ENCODE data around the gene PPAN. TPM values are rescaled to one million over a fixed set of nuclear protein-coding genes. Genes with fewer than 3 reads are reported as not detected.

The PPAN gene
- total RNA-seq, 2 donors from 2014 or later: 12.7 to 23.2 TPM

DNA sequence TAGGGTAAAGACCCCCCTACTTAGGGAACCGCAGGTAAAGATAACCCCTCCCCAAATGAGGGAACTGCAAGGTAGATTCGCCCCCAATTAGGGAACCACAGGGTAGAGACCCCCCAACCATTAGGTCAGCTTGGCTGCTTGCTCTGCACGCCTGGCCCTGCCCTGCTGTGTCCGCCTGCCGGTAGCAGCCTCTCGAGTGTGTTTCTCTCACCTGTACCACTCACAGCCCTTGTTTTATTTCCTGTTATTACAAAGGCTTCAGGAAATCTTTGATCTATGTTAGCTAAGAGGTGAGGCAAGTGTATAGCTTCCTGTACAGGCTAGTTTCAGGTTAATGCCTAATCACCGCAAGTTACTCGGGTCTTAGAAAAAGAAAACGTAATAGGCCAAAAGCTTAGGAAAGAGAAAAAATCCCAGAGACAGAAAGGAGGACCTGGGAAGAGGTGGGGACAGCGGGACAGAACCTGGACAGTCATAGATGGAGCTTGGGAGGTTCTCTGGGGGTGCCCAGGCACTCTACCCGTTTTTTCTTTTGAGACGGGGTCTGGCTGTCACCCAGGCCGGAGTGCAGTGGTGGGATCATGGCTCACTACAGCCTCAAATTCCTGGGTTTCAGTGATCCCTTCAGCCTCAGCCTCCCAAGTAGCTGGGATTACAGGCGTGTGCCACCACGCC, 36.7 kb downstream of the PPAN start:
- no peaks in the 10 kb centered on the region for H3K4me1 ChIP-seq
- no peak overlapping the region for H3K27ac ChIP-seq
- no peaks in the 10 kb centered on the region for H3K9me3 ChIP-seq
- no peak for DNase-seq (ENCODE audit: low spot score)
- no peaks in the 10 kb centered on the region for H3K27me3 ChIP-seq
- TF ChIP-seq, protein P1, sequence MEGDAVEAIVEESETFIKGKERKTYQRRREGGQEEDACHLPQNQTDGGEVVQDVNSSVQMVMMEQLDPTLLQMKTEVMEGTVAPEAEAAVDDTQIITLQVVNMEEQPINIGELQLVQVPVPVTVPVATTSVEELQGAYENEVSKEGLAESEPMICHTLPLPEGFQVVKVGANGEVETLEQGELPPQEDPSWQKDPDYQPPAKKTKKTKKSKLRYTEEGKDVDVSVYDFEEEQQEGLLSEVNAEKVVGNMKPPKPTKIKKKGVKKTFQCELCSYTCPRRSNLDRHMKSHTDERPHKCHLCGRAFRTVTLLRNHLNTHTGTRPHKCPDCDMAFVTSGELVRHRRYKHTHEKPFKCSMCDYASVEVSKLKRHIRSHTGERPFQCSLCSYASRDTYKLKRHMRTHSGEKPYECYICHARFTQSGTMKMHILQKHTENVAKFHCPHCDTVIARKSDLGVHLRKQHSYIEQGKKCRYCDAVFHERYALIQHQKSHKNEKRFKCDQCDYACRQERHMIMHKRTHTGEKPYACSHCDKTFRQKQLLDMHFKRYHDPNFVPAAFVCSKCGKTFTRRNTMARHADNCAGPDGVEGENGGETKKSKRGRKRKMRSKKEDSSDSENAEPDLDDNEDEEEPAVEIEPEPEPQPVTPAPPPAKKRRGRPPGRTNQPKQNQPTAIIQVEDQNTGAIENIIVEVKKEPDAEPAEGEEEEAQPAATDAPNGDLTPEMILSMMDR (IDR thresholded peaks at IDR 0.05): no peak
- H3K4me3 ChIP-seq: no peak overlapping the region
- peaks cover 96% of the 10 kb centered on the region for H3K36me3 ChIP-seq

DNA sequence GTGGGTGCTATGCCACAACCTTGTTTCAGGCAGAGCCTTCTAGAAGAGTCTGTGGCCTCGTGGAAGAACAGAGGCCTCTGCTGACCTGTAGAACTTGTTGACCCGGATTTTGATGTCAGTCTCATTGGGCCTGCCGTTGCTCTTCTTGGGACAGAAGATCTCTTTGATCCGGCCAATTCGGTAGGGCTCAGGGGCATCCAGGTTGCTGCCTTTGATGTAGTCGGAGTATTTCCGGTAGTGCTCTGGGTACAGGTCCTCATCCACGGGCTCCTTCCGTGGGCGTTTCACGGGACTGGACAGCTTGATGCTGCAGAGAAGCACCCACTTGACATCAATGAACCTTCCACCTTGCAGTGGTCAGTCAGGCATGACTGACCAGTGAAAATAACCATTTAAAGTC, 37.5 kb downstream of the PPAN start:
- DNase-seq (ENCODE audit: low spot score): no peak

DNA sequence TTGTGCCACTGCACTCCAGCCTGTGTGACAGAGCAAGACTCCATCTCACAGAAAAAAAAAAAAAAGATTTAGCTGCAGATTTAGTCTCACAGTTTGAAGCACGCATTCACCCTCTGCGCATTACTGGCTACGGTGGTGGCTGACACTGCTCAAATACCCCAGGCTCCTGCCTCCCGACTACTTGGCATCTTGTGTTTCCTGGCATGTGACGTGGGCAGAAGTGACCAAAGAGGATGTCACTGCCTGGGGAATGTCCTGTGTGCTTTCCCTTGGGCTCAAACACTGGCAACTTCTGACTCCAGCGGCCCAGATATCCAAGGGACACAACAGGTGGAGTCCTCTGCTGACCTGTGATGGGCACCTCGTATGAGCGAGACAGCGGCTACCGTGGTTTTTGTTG, 38.2 kb downstream of the PPAN start:
- no peaks in the 10 kb centered on the region for H3K27me3 ChIP-seq
- no peaks in the 10 kb centered on the region for H3K9me3 ChIP-seq
- no peak overlapping the region for H3K4me3 ChIP-seq
- DNase-seq (ENCODE audit: low spot score): no peak
- H3K36me3 ChIP-seq: peaks cover 91% of the 10 kb centered on the region
- H3K4me1 ChIP-seq: no peaks in the 10 kb centered on the region
- TF ChIP-seq, protein P1 (IDR thresholded peaks at IDR 0.05): no peak
- H3K27ac ChIP-seq: no peak overlapping the region

More for the DNA sequence above, 37.5 kb downstream of the PPAN start:
- Histone ChIP-seq H3K27ac (no peak overlapping the region), H3K4me1 (no peaks in the 10 kb centered on the region), H3K4me3 (no peak overlapping the region), H3K36me3 (peaks cover 91% of the 10 kb centered on the region), H3K27me3 (no peaks in the 10 kb centered on the region), H3K9me3 (no peaks in the 10 kb centered on the region)
- TF ChIP-seq, protein P1 (IDR thresholded peaks at IDR 0.05): no peak

DNA sequence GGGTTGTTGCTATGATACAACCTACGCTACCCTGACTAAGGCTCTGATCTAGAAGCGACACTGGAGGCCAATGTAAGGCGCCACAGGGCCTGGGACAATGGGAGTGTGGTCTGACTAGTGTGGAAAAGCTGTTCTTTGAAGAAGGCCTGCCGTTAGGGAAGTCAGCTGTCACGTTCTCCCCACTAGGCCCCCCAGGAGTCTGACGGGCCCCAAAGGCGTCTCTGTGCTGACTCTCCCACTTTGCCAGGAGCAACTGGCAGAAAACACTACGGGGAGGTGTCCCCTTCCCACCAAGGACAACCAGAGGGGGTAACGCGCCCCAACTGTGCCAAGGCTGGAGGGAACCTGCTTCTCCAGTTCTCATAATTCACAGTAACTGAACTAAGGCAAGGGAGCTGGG, 38.9 kb downstream of the PPAN start:
- Histone ChIP-seq H3K9me3 (no peaks in the 10 kb centered on the region), H3K27ac (no peak overlapping the region), H3K36me3 (peaks cover 91% of the 10 kb centered on the region), H3K4me3 (no peak overlapping the region), H3K4me1 (no peaks in the 10 kb centered on the region), H3K27me3 (no peaks in the 10 kb centered on the region)
- TF ChIP-seq, protein P1 (IDR thresholded peaks at IDR 0.05): no peak
- no peak for DNase-seq (ENCODE audit: low spot score)

DNA sequence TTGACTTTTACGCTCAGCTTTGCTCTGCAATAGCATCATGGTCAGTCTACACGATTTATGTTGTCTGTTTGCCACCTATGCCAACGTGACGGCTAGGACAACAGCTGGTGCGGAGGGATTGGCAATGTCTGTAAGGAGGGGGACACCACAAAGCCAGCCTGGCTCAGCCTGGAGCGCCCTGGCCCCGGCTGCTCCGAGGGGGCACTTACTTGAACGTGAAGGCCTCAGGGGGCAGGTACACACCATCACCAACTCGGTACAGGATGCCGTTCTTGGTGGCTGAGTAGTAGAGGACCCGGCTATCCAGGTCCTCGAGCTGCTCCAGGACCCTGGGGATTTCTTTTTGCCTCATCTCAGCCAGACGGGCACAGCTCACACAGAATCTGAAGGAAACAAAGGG, 40.0 kb downstream of the PPAN start:
- H3K4me1 ChIP-seq: no peaks in the 10 kb centered on the region
- no peak overlapping the region for H3K27ac ChIP-seq
- TF ChIP-seq, protein P1 (IDR thresholded peaks at IDR 0.05): no peak
- H3K9me3 ChIP-seq: no peaks in the 10 kb centered on the region
- H3K4me3 ChIP-seq: no peak overlapping the region
- H3K36me3 ChIP-seq: peaks cover 90% of the 10 kb centered on the region
- DNase-seq (ENCODE audit: low spot score): no peak
- no peaks in the 10 kb centered on the region for H3K27me3 ChIP-seq

DNA sequence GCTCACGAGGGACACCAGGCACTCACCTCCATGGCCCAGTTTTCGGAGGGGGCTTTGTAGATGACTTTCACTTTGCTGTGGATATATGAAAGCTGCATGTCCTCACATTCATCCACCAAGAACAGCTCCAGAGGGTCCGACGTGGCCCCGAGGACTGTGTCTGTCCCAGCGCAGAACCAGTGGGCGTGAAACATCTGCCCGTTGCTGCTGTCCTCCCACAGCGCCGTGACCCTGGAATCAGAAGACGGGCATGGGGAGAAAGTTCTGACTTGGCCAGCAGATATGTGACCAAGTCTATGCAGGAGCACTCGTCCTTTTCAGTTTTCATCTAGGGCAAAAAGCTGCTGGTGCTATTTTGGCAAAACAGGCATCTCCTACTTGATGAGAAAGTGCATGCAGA, 43.3 kb downstream of the PPAN start:
- H3K9me3 ChIP-seq: no peaks in the 10 kb centered on the region
- H3K36me3 ChIP-seq: peaks cover 83% of the 10 kb centered on the region
- no peak overlapping the region for H3K27ac ChIP-seq
- TF ChIP-seq, protein P1 (IDR thresholded peaks at IDR 0.05): no peak
- H3K27me3 ChIP-seq: no peaks in the 10 kb centered on the region
- no peaks in the 10 kb centered on the region for H3K4me1 ChIP-seq
- DNase-seq (ENCODE audit: low spot score): no peak
- H3K4me3 ChIP-seq: no peak overlapping the region
